ENCODE results near the gene SLAMF9.

Gene SLAMF9

GRCh38 chr1:159947942-159948341, 6.1 kb downstream of the SLAMF9 start:
- ChIA-PET POLR2A (no interaction called here), CTCF (interaction anchor here (14.6 to 14.9 kb wide), 2 partner anchors 11 to 59 kb away, joined by 161 to 220 read pairs; no protein-coding TSS in a partner anchor)
- TF ChIP-seq, protein P1, sequence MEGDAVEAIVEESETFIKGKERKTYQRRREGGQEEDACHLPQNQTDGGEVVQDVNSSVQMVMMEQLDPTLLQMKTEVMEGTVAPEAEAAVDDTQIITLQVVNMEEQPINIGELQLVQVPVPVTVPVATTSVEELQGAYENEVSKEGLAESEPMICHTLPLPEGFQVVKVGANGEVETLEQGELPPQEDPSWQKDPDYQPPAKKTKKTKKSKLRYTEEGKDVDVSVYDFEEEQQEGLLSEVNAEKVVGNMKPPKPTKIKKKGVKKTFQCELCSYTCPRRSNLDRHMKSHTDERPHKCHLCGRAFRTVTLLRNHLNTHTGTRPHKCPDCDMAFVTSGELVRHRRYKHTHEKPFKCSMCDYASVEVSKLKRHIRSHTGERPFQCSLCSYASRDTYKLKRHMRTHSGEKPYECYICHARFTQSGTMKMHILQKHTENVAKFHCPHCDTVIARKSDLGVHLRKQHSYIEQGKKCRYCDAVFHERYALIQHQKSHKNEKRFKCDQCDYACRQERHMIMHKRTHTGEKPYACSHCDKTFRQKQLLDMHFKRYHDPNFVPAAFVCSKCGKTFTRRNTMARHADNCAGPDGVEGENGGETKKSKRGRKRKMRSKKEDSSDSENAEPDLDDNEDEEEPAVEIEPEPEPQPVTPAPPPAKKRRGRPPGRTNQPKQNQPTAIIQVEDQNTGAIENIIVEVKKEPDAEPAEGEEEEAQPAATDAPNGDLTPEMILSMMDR (IDR thresholded peaks at IDR 0.05; ENCODE audit: insufficient read depth, low read length, missing control alignments): no peak
- H3K4me3 ChIP-seq (ENCODE audit: low read depth, low read length): no peak overlapping the region
- DNase-seq (ENCODE audit: low read depth, low spot score): no peak

DNA sequence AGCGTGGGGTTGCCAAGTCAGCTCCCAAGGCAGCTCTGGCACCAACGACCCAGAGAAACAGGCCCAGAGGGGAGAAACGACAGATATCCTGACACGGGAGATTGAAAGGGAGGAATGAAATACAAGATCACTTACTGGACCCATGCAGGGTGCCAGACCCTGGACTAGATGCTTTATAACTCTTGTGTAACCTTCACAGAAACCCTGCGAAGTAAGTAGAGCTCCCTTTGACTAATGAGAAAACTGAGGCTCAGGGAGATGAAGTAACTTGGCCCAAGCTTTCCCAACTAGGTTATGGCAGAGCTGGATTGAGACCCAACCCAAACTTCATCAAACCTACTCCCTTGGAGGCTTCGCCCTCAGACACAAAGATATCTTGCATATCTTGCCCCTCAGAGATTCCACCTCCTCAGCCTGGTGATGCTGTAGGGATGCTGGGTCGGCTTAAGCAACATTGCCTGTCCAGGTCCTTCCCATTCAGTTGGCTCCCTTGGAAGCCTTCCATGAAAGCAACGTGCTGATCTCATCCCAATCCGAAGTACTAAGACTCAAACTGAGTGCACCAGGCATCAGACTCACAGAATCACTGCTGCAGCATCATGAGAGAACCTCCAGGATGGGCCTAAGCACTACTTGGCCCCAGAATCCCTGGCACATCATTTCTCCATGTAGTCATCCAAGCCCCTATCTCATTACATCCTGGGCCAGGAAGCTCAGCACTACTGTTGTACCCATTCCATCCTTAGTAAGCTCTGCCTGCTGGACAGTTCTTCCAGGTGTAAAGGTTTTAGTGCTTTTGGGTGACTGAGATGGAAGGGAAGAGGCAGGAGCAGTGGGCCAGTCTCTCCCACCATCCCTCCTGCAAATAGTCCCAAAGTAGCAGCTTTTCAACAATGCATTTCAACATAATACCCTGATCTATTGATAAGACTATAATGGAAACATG, 7.5 kb downstream of the SLAMF9 start:
- TF ChIP-seq, protein P1 (IDR thresholded peaks at IDR 0.05; ENCODE audit: insufficient read depth, low read length, missing control alignments): no peak
- no peak overlapping the region; the same call in 1 of the 2 replicates for H3K4me3 ChIP-seq (ENCODE audit: low read depth, low read length)
- no peak for DNase-seq (ENCODE audit: low read depth, low spot score)
- CTCF ChIA-PET: interaction anchor here (0.8 to 14.9 kb wide), 10 partner anchors 8 to 134 kb away, joined by 3 to 220 read pairs (median 4); partner anchors contain the start of gene SLAMF9
- POLR2A ChIA-PET: interaction anchor here (1.0 kb wide), 1 partner anchor 13 kb away, joined by 3 read pairs; no protein-coding TSS in a partner anchor

DNA sequence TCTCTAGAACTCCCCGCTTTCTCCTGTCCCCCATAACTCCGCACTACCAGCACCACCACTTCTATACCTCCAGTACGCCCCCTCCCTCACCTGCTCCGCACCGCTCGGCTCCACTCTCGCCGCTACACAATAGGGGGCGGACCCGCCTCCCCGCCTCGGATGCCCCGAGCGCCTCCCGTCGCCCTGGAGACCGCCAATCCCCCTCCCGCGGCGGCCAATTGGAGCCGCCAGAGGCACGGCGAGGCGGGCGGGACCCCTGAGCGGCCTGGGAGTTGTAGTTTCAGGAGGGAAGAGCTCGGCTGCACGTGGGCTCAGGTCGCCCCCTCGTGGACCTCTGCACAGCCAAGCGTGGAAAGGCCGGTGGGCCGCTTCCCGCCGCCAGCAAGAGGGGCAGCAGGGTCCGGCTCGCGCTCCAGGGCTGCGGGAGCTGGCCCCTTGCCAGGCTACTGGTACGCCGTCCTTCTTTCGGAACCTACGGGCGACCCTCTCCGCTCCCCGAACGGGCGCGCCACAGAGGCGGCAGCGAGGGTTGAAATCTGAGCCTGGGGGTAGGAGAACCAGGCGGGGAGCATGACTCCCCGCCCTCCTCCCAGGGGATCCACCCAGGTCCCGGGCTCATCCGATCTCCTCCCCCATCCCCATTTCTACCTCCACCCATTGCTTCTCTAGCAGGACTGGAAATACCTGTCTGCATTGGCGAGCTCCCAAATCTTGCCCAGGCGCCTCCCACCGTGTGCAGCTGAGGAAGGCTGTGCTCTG, 8.4 kb downstream of the SLAMF9 start, which contains the start of gene IGSF9:
TSS of gene IGSF9 (minus strand) at position 131 of the 759 bp plus-strand sequence. CDS start 2,159 bp downstream, outside the sequence.
- DNase-seq (ENCODE audit: low read depth, low spot score): no peak
- H3K4me3 ChIP-seq (ENCODE audit: low read depth, low read length): peak within 1 kb of the TSS; percentile 53
- POLR2A ChIA-PET: interaction anchor here (1.0 kb wide), 1 partner anchor 14 kb away, joined by 3 read pairs; no protein-coding TSS in a partner anchor
- CTCF ChIA-PET: interaction anchor here (0.8 to 14.9 kb wide), 9 partner anchors 9 to 135 kb away, joined by 3 to 220 read pairs (median 3); partner anchors contain the start of gene SLAMF9
- TF ChIP-seq, protein P1 (IDR thresholded peaks at IDR 0.05; ENCODE audit: insufficient read depth, low read length, missing control alignments): peak; percentile 69

GRCh38 chr1:159944623-159945455, 9.2 kb downstream of the SLAMF9 start:
- POLR2A ChIA-PET: no interaction called here
- TF ChIP-seq, protein P1 (IDR thresholded peaks at IDR 0.05; ENCODE audit: insufficient read depth, low read length, missing control alignments): no peak
- peak overlapping the region; percentile 53 for H3K4me3 ChIP-seq (ENCODE audit: low read depth, low read length)
- no peak for DNase-seq (ENCODE audit: low read depth, low spot score)
- CTCF ChIA-PET: interaction anchor here (0.8 to 14.9 kb wide), 9 partner anchors 8 to 134 kb away, joined by 3 to 220 read pairs (median 4); partner anchors contain the start of gene SLAMF9

DNA sequence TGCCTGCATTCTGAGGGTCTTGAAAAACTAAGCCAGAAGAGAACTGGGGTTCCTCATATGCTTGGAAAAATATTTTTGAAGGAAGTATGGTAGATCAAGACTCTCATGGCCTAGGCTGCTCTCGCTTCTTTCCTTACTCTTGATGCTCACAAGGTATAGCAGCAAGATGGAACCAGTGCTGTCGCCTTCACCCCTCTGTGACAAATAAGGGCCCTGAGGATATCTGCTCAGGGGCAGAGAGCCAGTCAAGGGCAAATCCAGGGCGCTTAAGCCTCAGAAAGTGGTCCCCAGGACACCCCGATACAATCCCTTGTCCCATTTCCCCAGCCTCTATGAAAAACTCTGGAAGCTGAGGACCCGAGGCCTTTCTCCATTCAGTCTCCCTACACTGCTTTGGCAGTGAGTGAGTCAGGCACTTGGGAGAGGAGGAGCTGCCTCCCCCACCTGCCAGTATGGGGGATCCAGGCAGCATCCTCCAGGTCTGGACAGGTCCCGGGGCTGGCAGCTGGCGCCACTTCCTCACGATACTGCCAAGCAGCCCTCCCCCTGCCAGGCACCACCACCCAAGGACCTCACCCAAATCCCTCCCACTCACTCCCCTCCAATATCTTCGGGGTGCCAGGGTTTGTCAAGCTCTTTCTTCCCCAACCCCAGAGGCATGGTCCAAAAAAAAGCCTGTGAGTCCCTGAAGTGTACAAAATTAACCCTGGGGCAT, 10.0 kb downstream of the SLAMF9 start:
- DNase-seq (ENCODE audit: low read depth, low spot score): no peak
- TF ChIP-seq, protein P1 (IDR thresholded peaks at IDR 0.05; ENCODE audit: insufficient read depth, low read length, missing control alignments): no peak
- CTCF ChIA-PET: interaction anchor here (0.7 to 14.9 kb wide), 7 partner anchors 11 to 135 kb away, joined by 3 to 220 read pairs (median 3); no protein-coding TSS in a partner anchor
- H3K4me3 ChIP-seq (ENCODE audit: low read depth, low read length): no peak overlapping the region
- POLR2A ChIA-PET: no interaction called here
